Mesenchymal stem cell (in vitro differentiated cells and primary cell): ENCODE data around the gene OXER1. TPM values are rescaled to one million over a fixed set of nuclear protein-coding genes. Genes with fewer than 3 reads are reported as not detected.

Experiments used
- DNase-seq: peaks from one replicate; pipeline ENCODE4 v3.0.0-alpha.2; 2013
- H2AFZ ChIP-seq: one replicate; pipeline ENCODE4 v1.6.1; 2013; ENCODE audit warnings: low read depth, mild to moderate bottlenecking, control low read depth, inconsistent platforms, low read length, moderate library complexity
- H2AK5ac ChIP-seq: 2 replicates; pipeline ENCODE4 v1.6.1; 2013; ENCODE audit warnings: low read length, moderate library complexity, mild to moderate bottlenecking, inconsistent platforms; ENCODE audit not compliant: severe bottlenecking
- H2BK120ac ChIP-seq: one replicate; pipeline ENCODE4 v1.6.1; 2013; ENCODE audit warnings: low read depth, mild to moderate bottlenecking, inconsistent platforms, low read length, moderate library complexity
- H2BK12ac ChIP-seq, 2 experiments: one replicate each; pipeline ENCODE4 v1.6.1; 2013; ENCODE audit warnings: inconsistent platforms in 2 of 2, low read length in 2 of 2, mild to moderate bottlenecking in 2 of 2, moderate library complexity in 2 of 2, control low read depth in 1 of 2
- H2BK15ac ChIP-seq: one replicate; pipeline ENCODE4 v1.6.1; 2013; ENCODE audit warnings: mild to moderate bottlenecking, low read depth, inconsistent platforms; ENCODE audit not compliant: poor library complexity, severe bottlenecking
- H2BK5ac ChIP-seq: 2 replicates; pipeline ENCODE4 v1.6.1; 2013; ENCODE audit warnings: low read depth, mild to moderate bottlenecking, low read length, control low read depth, inconsistent platforms; ENCODE audit not compliant: poor library complexity, severe bottlenecking
- H3K14ac ChIP-seq, 2 experiments: one replicate each; pipeline ENCODE4 v1.6.1; 2013; ENCODE audit warnings: inconsistent platforms in 2 of 2, low read length in 2 of 2, control low read depth in 1 of 2, mild to moderate bottlenecking in 1 of 2, moderate library complexity in 1 of 2
- H3K18ac ChIP-seq, 2 experiments: one replicate each; pipeline ENCODE4 v1.6.1; 2013; ENCODE audit warnings: inconsistent platforms in 2 of 2, low read length in 2 of 2, control low read depth in 1 of 2, low read depth in 1 of 2, mild to moderate bottlenecking in 1 of 2
- H3K23ac ChIP-seq, 2 experiments: one replicate each; pipeline ENCODE4 v1.6.1; 2013; ENCODE audit warnings: inconsistent platforms in 2 of 2, low read length in 2 of 2, mild to moderate bottlenecking in 2 of 2, moderate library complexity in 2 of 2, control low read depth in 1 of 2
- H3K27ac ChIP-seq: 2 replicates; pipeline ENCODE4 v1.5.1; 2013; ENCODE audit warnings: mild to moderate bottlenecking, moderate library complexity, low read length, control low read depth, inconsistent platforms; ENCODE audit not compliant: poor library complexity, severe bottlenecking
- H3K27me3 ChIP-seq, 2 experiments: 2 replicates each; pipeline versions ENCODE4 v1.6.1 to v1.7.0; 2013; ENCODE audit warnings: low read length in 2 of 2, mild to moderate bottlenecking in 2 of 2, moderate library complexity in 2 of 2, control low read depth in 1 of 2, inconsistent platforms in 1 of 2; ENCODE audit not compliant: control insufficient read depth in 1 of 2, insufficient read depth in 1 of 2
- H3K36me3 ChIP-seq, 2 experiments: 2 replicates each; pipeline versions ENCODE4 v1.6.1 to v1.7.0; 2013; ENCODE audit warnings: low read length in 2 of 2, control low read depth in 1 of 2, inconsistent platforms in 1 of 2, low read depth in 1 of 2, mild to moderate bottlenecking in 1 of 2; ENCODE audit not compliant: insufficient read depth in 2 of 2, control insufficient read depth in 1 of 2
- H3K4ac ChIP-seq, 2 experiments: one replicate each; pipeline ENCODE4 v1.6.1; 2013; ENCODE audit warnings: inconsistent platforms in 2 of 2, low read length in 2 of 2, mild to moderate bottlenecking in 2 of 2, moderate library complexity in 2 of 2, control low read depth in 1 of 2, low read depth in 1 of 2
- H3K4me1 ChIP-seq: 2 replicates; pipeline ENCODE4 v1.6.1; 2013; ENCODE audit warnings: low read depth, low read length, control low read depth; ENCODE audit not compliant: control insufficient read depth, insufficient read depth
- H3K4me2 ChIP-seq: 2 replicates; pipeline ENCODE4 v1.6.1; 2013; ENCODE audit warnings: low read length, mild to moderate bottlenecking, inconsistent platforms; ENCODE audit not compliant: poor library complexity, severe bottlenecking
- H3K4me3 ChIP-seq, 2 experiments: 2 replicates each; pipeline versions ENCODE4 v1.5.1 to v1.7.0; 2013; ENCODE audit warnings: low read length in 2 of 2, mild to moderate bottlenecking in 2 of 2, control low read depth in 1 of 2, low read depth in 1 of 2; ENCODE audit not compliant: insufficient read depth in 1 of 2
- H3K79me1 ChIP-seq: replicated peaks from 2 replicates; pipeline ENCODE4 v1.6.1; 2013; ENCODE audit warnings: mild to moderate bottlenecking, control low read depth, low read length, inconsistent platforms; ENCODE audit not compliant: poor library complexity, severe bottlenecking
- H3K9ac ChIP-seq: 2 replicates; pipeline ENCODE4 v1.7.0; 2013; ENCODE audit warnings: mild to moderate bottlenecking, low read length, moderate library complexity
- H3K9me3 ChIP-seq: 2 replicates; pipeline ENCODE4 v1.7.0; 2013; ENCODE audit warnings: mild to moderate bottlenecking, low read length; ENCODE audit not compliant: control insufficient read depth
- H4K8ac ChIP-seq: one replicate; pipeline ENCODE4 v1.6.1; 2013; ENCODE audit warnings: inconsistent platforms, mild to moderate bottlenecking, low read length, moderate library complexity
- H4K91ac ChIP-seq: one replicate; pipeline ENCODE4 v1.6.1; 2013; ENCODE audit warnings: mild to moderate bottlenecking, low read length, inconsistent platforms
- WGBS: methylation state at CpG from one replicate; pipeline ENCODE4 v1.1.7; 2013; ENCODE audit warnings: mixed read lengths; 5-methylcytosine and 5-hydroxymethylcytosine counted together
- small RNA-seq: library from polyadenylated mRNA; stranded (forward); fragments of <200 nt; extraction: miRNeasy Mini kit (QIAGEN cat#:217004); gene quantifications from one replicate; pipeline ENCODE3, GENCODE V24; 2013; ENCODE audit warnings: low read depth

OXER1 gene

DNA sequence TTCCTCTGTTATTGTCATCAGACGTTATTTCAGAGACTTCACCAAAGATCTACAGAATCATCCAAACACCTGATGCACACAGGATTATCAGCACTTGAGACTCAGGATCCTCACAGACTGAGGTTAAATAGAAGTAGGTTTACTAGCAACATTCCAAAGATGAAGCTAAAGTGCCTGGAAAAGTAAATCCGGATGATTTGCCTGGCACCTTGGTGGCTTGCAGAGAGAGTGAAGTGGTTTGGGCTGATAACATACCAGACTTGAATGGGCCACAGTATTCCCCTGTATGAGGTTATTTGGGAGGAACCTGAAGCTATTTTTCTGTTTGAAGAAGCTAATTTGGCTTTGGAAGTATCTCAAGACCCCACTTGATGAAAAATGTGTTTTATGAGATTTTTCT is 51.0 kb downstream of the OXER1 start:
- H2AFZ ChIP-seq = no peak overlapping the region
- no peak overlapping the region for H3K4me2 ChIP-seq
- H3K4me1 ChIP-seq = no peaks in the 10 kb centered on the region
- 100% methylated on average over 1 of the region's 2 CpGs for WGBS
- H4K8ac ChIP-seq = no peak overlapping the region
- H2BK15ac ChIP-seq = no peak overlapping the region
- peaks cover 2% of the 10 kb centered on the region for H3K79me1 ChIP-seq
- no peak overlapping the region for H3K27ac ChIP-seq
- H3K9ac ChIP-seq = no peak overlapping the region
- no peak overlapping the region for H2BK5ac ChIP-seq
- no peak overlapping the region for H3K14ac ChIP-seq
- H3K23ac ChIP-seq = no peak overlapping the region
- H2AK5ac ChIP-seq = no peak overlapping the region
- peaks cover 4 to 23% of the 10 kb centered on the region in 2 experiments for H3K36me3 ChIP-seq
- no peak overlapping the region for H2BK120ac ChIP-seq
- no peak overlapping the region for H2BK12ac ChIP-seq
- no peak overlapping the region for H3K4ac ChIP-seq
- no peaks in the 10 kb centered on the region for H3K27me3 ChIP-seq
- no peak overlapping the region for H4K91ac ChIP-seq
- H3K9me3 ChIP-seq = no peaks in the 10 kb centered on the region
- DNase-seq = no peak
- H3K4me3 ChIP-seq = no peak overlapping the region
- no peak overlapping the region for H3K18ac ChIP-seq

Small RNAs within 50 kb of the gene (small RNA-seq; reads per million reads assigned to genes)
- not detected for gene RNU6-137P
